Esophagus muscularis mucosa (tissue), 3 donors: ENCODE results near the gene SPAG16.

Experiments used
- POLR2A ChIP-seq: fragments of 450-650 bp; IDR thresholded peaks from one replicate; pipeline ENCODE4 v1.6.1; 2017; ENCODE audit warnings: antibody characterized with exemption, moderate library complexity, mild to moderate bottlenecking, low read depth
- TF ChIP-seq, protein P1 (sequence below), 3 experiments: fragments of 200-600 bp in 2 of 3; fragments of 450-650 bp in 1 of 3; sonication (generic) in 2 of 3; IDR thresholded peaks; one replicate each; pipeline ENCODE4 v1.5.1; 2017 to 2019; ENCODE audit warnings: antibody characterized with exemption in 3 of 3, mild to moderate bottlenecking in 2 of 3, moderate library complexity in 1 of 3

GRCh38 chr2:214389334-214389733, 1105.1 kb downstream of the SPAG16 start:
- TF ChIP-seq, protein P1, sequence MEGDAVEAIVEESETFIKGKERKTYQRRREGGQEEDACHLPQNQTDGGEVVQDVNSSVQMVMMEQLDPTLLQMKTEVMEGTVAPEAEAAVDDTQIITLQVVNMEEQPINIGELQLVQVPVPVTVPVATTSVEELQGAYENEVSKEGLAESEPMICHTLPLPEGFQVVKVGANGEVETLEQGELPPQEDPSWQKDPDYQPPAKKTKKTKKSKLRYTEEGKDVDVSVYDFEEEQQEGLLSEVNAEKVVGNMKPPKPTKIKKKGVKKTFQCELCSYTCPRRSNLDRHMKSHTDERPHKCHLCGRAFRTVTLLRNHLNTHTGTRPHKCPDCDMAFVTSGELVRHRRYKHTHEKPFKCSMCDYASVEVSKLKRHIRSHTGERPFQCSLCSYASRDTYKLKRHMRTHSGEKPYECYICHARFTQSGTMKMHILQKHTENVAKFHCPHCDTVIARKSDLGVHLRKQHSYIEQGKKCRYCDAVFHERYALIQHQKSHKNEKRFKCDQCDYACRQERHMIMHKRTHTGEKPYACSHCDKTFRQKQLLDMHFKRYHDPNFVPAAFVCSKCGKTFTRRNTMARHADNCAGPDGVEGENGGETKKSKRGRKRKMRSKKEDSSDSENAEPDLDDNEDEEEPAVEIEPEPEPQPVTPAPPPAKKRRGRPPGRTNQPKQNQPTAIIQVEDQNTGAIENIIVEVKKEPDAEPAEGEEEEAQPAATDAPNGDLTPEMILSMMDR (IDR thresholded peaks at IDR 0.05): no peak
- TF ChIP-seq POLR2A: no peak
